SU-DHL-6 (cell line): ENCODE results near the gene VAV3.

Experiments used
- H2AFZ ChIP-seq: fragments of 200-600 bp; sonication (generic); 2 replicates; pipeline ENCODE4 v1.6.1; 2014; ENCODE audit warnings: low read depth, mild to moderate bottlenecking, moderate library complexity, mixed read lengths, antibody characterized with exemption, low read length; ENCODE audit not compliant: severe bottlenecking
- H3F3A ChIP-seq: fragments of 200-600 bp; shearing (Covaris generic); 2 replicates; pipeline ENCODE4 v1.6.0; 2016; ENCODE audit warnings: antibody characterized with exemption, mild to moderate bottlenecking; ENCODE audit not compliant: insufficient read depth
- H3K27ac ChIP-seq: fragments of 200-600 bp; sonication (generic); 2 replicates; pipeline ENCODE4 v1.5.1; 2016; ENCODE audit warnings: low read depth, mild to moderate bottlenecking, low read length, moderate library complexity, mixed read lengths
- H3K27me3 ChIP-seq: fragments of 200-600 bp; sonication (generic), shearing (Covaris generic); 2 replicates; pipeline ENCODE4 v1.6.0; 2014; ENCODE audit warnings: mild to moderate bottlenecking, low read length
- H3K36me3 ChIP-seq: fragments of 200-600 bp; sonication (generic); 2 replicates; pipeline ENCODE4 v1.6.1; 2014; ENCODE audit warnings: mild to moderate bottlenecking, low read length, mixed read lengths
- H3K4me2 ChIP-seq: fragments of 300-600, 200-600 bp; shearing (Covaris generic), sonication (generic); 2 replicates; pipeline ENCODE4 v1.6.0; 2014; ENCODE audit warnings: low read length, low read depth, mild to moderate bottlenecking; ENCODE audit not compliant: poor library complexity, severe bottlenecking
- H3K4me3 ChIP-seq: fragments of 200-600 bp; sonication (generic); 2 replicates; pipeline ENCODE4 v1.5.1; 2014; ENCODE audit warnings: antibody characterized with exemption, low read length, mild to moderate bottlenecking, mixed read lengths; ENCODE audit not compliant: insufficient read depth, poor library complexity, severe bottlenecking
- H3K79me2 ChIP-seq: fragments of 200-600 bp; sonication (generic); 2 replicates; pipeline ENCODE4 v1.6.1; 2014; ENCODE audit warnings: mild to moderate bottlenecking, low read length, moderate library complexity; ENCODE audit not compliant: insufficient read depth
- H3K9ac ChIP-seq: fragments of 200-600 bp; sonication (generic); 2 replicates; pipeline ENCODE4 v1.7.0; 2014; ENCODE audit warnings: mild to moderate bottlenecking, low read length
- H3K9me2 ChIP-seq: fragments of 200-600 bp; sonication (generic); replicated peaks from 2 replicates; pipeline ENCODE4 v1.6.1; 2014; ENCODE audit warnings: low read length; ENCODE audit not compliant: insufficient read depth
- H3K9me3 ChIP-seq: fragments of 200-600 bp; sonication (generic); 2 replicates; pipeline ENCODE4 v1.6.1; 2014; ENCODE audit warnings: low read length, mixed read lengths; ENCODE audit not compliant: insufficient read depth
- H4K20me1 ChIP-seq: fragments of 200-600 bp; sonication (generic); 2 replicates; pipeline ENCODE4 v1.6.1; 2014; ENCODE audit warnings: low read depth, mild to moderate bottlenecking, antibody characterized with exemption, low read length, moderate library complexity, mixed read lengths
- CTCF ChIP-seq: fragments of 200-600 bp; sonication (generic); IDR thresholded peaks from one replicate; pipeline ENCODE4 v1.5.1; 2017; ENCODE audit warnings: antibody characterized with exemption, mild to moderate bottlenecking, low read length, moderate library complexity; ENCODE audit not compliant: insufficient read depth, poor library complexity, severe bottlenecking
- EZH2phosphoT487 ChIP-seq: fragments of 200-600 bp; sonication (generic), shearing (Covaris generic); conservative IDR thresholded peaks from 2 replicates; pipeline ENCODE4 v1.6.1; 2018; ENCODE audit warnings: mild to moderate bottlenecking, antibody characterized with exemption, low read length, moderate library complexity, mixed read lengths

Gene VAV3

GRCh38 chr1:107681001-107681479, 283.9 kb downstream of the VAV3 start:
- H3K79me2 ChIP-seq, result no peaks in the 10 kb centered on the region
- no peak overlapping the region for H3K4me2 ChIP-seq
- no peaks in the 10 kb centered on the region for H3K9me3 ChIP-seq
- no peak overlapping the region for H3K9ac ChIP-seq
- no peak overlapping the region for H3K4me3 ChIP-seq
- no peaks in the 10 kb centered on the region for H3K27me3 ChIP-seq
- no peak overlapping the region for H3K27ac ChIP-seq
- TF ChIP-seq CTCF, result no peak
- no peak for TF ChIP-seq EZH2phosphoT487
- H3F3A ChIP-seq, result no peaks in the 10 kb centered on the region
- no peaks in the 10 kb centered on the region for H3K9me2 ChIP-seq
- H4K20me1 ChIP-seq, result no peaks in the 10 kb centered on the region
- H2AFZ ChIP-seq, result no peak overlapping the region
- no peaks in the 10 kb centered on the region for H3K36me3 ChIP-seq

DNA sequence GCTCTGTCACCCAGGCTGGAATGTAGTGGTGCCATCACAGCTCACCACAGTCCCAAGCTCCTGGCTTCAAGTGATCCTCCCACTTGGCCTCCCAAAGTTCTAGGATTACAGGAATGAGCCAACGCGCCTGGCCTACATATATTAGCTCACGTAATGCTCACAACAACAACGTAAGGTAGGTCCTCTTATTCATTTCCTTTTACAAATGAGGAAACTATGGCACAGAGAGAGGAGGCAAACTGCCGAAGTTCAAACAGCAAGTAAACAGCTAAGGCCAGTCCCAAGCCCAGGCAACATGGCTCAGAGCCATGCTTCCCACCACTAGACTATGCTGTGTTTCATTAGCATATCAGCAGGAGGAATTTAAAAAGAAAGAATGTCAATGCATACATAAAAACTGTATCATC, 284.4 kb downstream of the VAV3 start:
- H3K27me3 ChIP-seq, result no peaks in the 10 kb centered on the region
- H3K4me2 ChIP-seq, result no peak overlapping the region
- no peak overlapping the region for H3K4me3 ChIP-seq
- H3K27ac ChIP-seq, result no peak overlapping the region
- H3K9me2 ChIP-seq, result no peaks in the 10 kb centered on the region
- no peaks in the 10 kb centered on the region for H3F3A ChIP-seq
- TF ChIP-seq CTCF (no peak), EZH2phosphoT487 (no peak)
- H2AFZ ChIP-seq, result no peak overlapping the region
- H3K79me2 ChIP-seq, result no peaks in the 10 kb centered on the region
- H4K20me1 ChIP-seq, result no peaks in the 10 kb centered on the region
- H3K9me3 ChIP-seq, result no peaks in the 10 kb centered on the region
- H3K36me3 ChIP-seq, result no peaks in the 10 kb centered on the region
- no peak overlapping the region for H3K9ac ChIP-seq

GRCh38 chr1:107679411-107679953, 285.5 kb downstream of the VAV3 start:
- H3K4me3 ChIP-seq, result no peak overlapping the region
- H2AFZ ChIP-seq, result no peak overlapping the region
- H3K27me3 ChIP-seq, result no peaks in the 10 kb centered on the region
- no peaks in the 10 kb centered on the region for H3F3A ChIP-seq
- no peaks in the 10 kb centered on the region for H3K79me2 ChIP-seq
- no peak overlapping the region for H3K4me2 ChIP-seq
- no peak overlapping the region for H3K27ac ChIP-seq
- H3K9ac ChIP-seq, result no peak overlapping the region
- no peaks in the 10 kb centered on the region for H4K20me1 ChIP-seq
- H3K36me3 ChIP-seq, result no peaks in the 10 kb centered on the region
- H3K9me2 ChIP-seq, result no peaks in the 10 kb centered on the region
- TF ChIP-seq EZH2phosphoT487 (no peak), CTCF (no peak)
- no peaks in the 10 kb centered on the region for H3K9me3 ChIP-seq
